Transverse colon (tissue), 4 donors: ENCODE measurements around the gene EIF6. TPM values are rescaled to one million over a fixed set of nuclear protein-coding genes. Genes with fewer than 3 reads are reported as not detected.
A peak's percentile ranks its signal among the peaks of the same experiment; 100 is the strongest.

Source experiments
- DNase-seq: peaks from one replicate; pipeline ENCODE4 v3.0.0-alpha.2; 2019
- H3K27ac ChIP-seq, 4 donors: fragments of 200-600 bp; sonication (generic); 2 replicates each; pipeline ENCODE4 v1.5.1; 2016 to 2018; ENCODE audit warnings: inconsistent platforms in 4 of 4
- H3K27me3 ChIP-seq: fragments of 200-600 bp; sonication (generic); 2 replicates; pipeline ENCODE4 v1.5.1; 2017; ENCODE audit warnings: inconsistent platforms
- H3K36me3 ChIP-seq, 4 donors: fragments of 200-600 bp; sonication (generic); 2 replicates each; pipeline ENCODE4 v1.5.1; 2017 to 2019; ENCODE audit warnings: inconsistent platforms in 4 of 4
- H3K4me1 ChIP-seq, 4 donors: fragments of 200-600 bp; sonication (generic); 2 replicates each; pipeline ENCODE4 v1.5.1; 2017 to 2020; ENCODE audit warnings: inconsistent platforms in 4 of 4
- H3K4me3 ChIP-seq, 4 donors: fragments of 200-600 bp; sonication (generic); 1 replicate in 1 of 4; 2 replicates in 3 of 4; pipeline versions ENCODE4 v1.5.1 to v1.6.1; 2017 to 2019; ENCODE audit warnings: inconsistent platforms in 4 of 4
- H3K9me3 ChIP-seq, 2 donors: fragments of 200-600 bp; sonication (generic); 2 replicates each; pipeline ENCODE4 v1.5.1; 2017 to 2019; ENCODE audit warnings: inconsistent platforms in 2 of 2
- CTCF ChIP-seq, 5 experiments: fragments of 200-600 bp in 3 of 5; fragments of 450-650 bp in 2 of 5; sonication (generic) in 3 of 5; IDR thresholded peaks; 1 replicate in 2 of 5; 2 replicates in 3 of 5; pipeline ENCODE4 v1.5.1; 2016 to 2017; ENCODE audit warnings: antibody characterized with exemption in 5 of 5, inconsistent platforms in 3 of 5, mild to moderate bottlenecking in 2 of 5, moderate library complexity in 1 of 5
- EP300 ChIP-seq: sonication (generic); formaldehyde crosslinking; IDR thresholded peaks from one replicate; pipeline ENCODE4 v1.6.1; 2017; ENCODE audit warnings: antibody characterized with exemption, low read depth
- POLR2A ChIP-seq: fragments of 450-650 bp; IDR thresholded peaks from one replicate; pipeline ENCODE4 v1.6.1; 2016; ENCODE audit warnings: antibody characterized with exemption, mild to moderate bottlenecking, moderate library complexity
- POLR2AphosphoS5 ChIP-seq, 3 donors: sonication (generic); formaldehyde crosslinking; IDR thresholded peaks; one replicate each; pipeline ENCODE4 v1.6.1; 2016; ENCODE audit warnings: antibody characterized with exemption in 3 of 3
- WGBS, 2 donors: methylation state at CpG; one replicate each; pipeline ENCODE4 v1.1.5; 2018; ENCODE audit warnings: low coverage in 1 of 2; 5-methylcytosine and 5-hydroxymethylcytosine counted together
- in situ Hi-C, 4 donors: fragments of 200-750 bp; cut with MboI; loops; one replicate each; pipeline versions ENCODE4 v1.15.0 to v1.15.1; 2017; ENCODE audit warnings: low sequenced_read_pairs in 3 of 4, low pct_ligation_motif_present in 1 of 4, low pct_unique_long_range_greater_than_20kb in 1 of 4
- intact Hi-C: fragments of 100-400 bp; cut with DNase I; formaldehyde crosslinking; loops from one replicate; pipeline ENCODE4 v1.15.1; 2023; ENCODE audit warnings: low total_unique reads
- total RNA-seq, 4 donors: library from RNA; depleted of rRNA; stranded (reverse); fragments of >200 nt; gene quantifications; one replicate each; pipeline ENCODE4 v1.1.0, GENCODE V29; 2016

Gene EIF6
- total RNA-seq: 100 to 1,000 TPM in 2 of 4 donors, 10 to 100 TPM in 2; 54.9 to 168 (median 100) TPM

- intact Hi-C loops: no loop called here
- in situ Hi-C loops: no loop called here
- Histone ChIP-seq H3K4me3 (peak within 1 kb of the TSS; percentile 74 to 95 (median 85)), H3K27me3 (no peaks in the 10 kb centered on the region), H3K9me3 (no peaks in the 10 kb centered on the region), H3K4me1 (peaks cover 10 to 32% (median 21%) of the 10 kb centered on the region in 4 donors), H3K27ac (peak within 1 kb of the TSS; percentile 87 to 90 (median 89)), H3K36me3 (peaks cover 0 to 11% (median 0%) of the 10 kb centered on the region in 4 donors)
- peak; percentile 89 for DNase-seq
- TF ChIP-seq EP300 (no peak), POLR2AphosphoS5 (IDR thresholded peaks at IDR 0.05) (peak; percentile 31 to 84 (median 74)), POLR2A (peak; percentile 73), CTCF (IDR thresholded peaks at IDR 0.05) (no peak)
- WGBS, 2 donors: 0% methylated on average over 3 to 59 of the region's 61 CpGs
Measured at GRCh38 chr20:35284267-35284991, at the start of gene EIF6. EIF6 (minus strand) TSS chr20:35284772; CDS start chr20:35284487, 285 bp downstream.

- 25 to 39% methylated on average over 4 of the region's 4 CpGs for WGBS, 2 donors
- no peak for DNase-seq
- intact Hi-C loops: no loop called here
- Histone ChIP-seq H3K27ac (peak overlapping the region; percentile 17 to 70 (median 39)), H3K4me3 (no peak overlapping the region), H3K36me3 (no peaks in the 10 kb centered on the region), H3K9me3 (no peaks in the 10 kb centered on the region), H3K27me3 (no peaks in the 10 kb centered on the region), H3K4me1 (peaks cover 0 to 27% (median 11%) of the 10 kb centered on the region in 4 donors)
- peak in 2 of 3 donors; percentile 25 to 34 for TF ChIP-seq POLR2AphosphoS5 (IDR thresholded peaks at IDR 0.05)
- TF ChIP-seq POLR2A: no peak
- no peak for TF ChIP-seq EP300
- no peak for TF ChIP-seq CTCF (IDR thresholded peaks at IDR 0.05)
- in situ Hi-C loops: no loop called here
Measured at GRCh38 chr20:35333606-35334005, 49.0 kb upstream of the EIF6 start.

GRCh38 chr20:35332540-35333200 is 48.1 kb upstream of the EIF6 start:
- intact Hi-C loops (no loop called here), in situ Hi-C loops (no loop called here)
- Histone ChIP-seq H3K9me3 (no peaks in the 10 kb centered on the region), H3K27ac (peak overlapping the region; percentile 17 to 70 (median 39)), H3K4me1 (peaks cover 0 to 31% (median 13%) of the 10 kb centered on the region in 4 donors), H3K36me3 (no peaks in the 10 kb centered on the region), H3K4me3 (no peak overlapping the region), H3K27me3 (no peaks in the 10 kb centered on the region)
- no peak for DNase-seq
- TF ChIP-seq POLR2A: no peak
- no peak for TF ChIP-seq CTCF (IDR thresholded peaks at IDR 0.05)
- TF ChIP-seq EP300: no peak
- TF ChIP-seq POLR2AphosphoS5 (IDR thresholded peaks at IDR 0.05): no peak
- WGBS, 2 donors: 79 to 84% methylated on average over 5 of the region's 5 CpGs

GRCh38 chr20:35329435-35330139 is 45.0 kb upstream of the EIF6 start:
- no peak overlapping the region for H3K27ac ChIP-seq
- no peaks in the 10 kb centered on the region for H3K27me3 ChIP-seq
- no peak overlapping the region for H3K4me3 ChIP-seq
- DNase-seq: peak; percentile 58
- in situ Hi-C loops (no loop called here), intact Hi-C loops (loop anchor here (5.0 kb wide), 1 partner anchor 267 kb away; no protein-coding TSS in a partner anchor)
- WGBS, 2 donors: 81% methylated on average over 4 of the region's 4 CpGs; no CpG with 5 or more reads in 1 of the 2 donors
- H3K36me3 ChIP-seq: no peaks in the 10 kb centered on the region
- peaks cover 8 to 49% (median 31%) of the 10 kb centered on the region in 4 donors for H3K4me1 ChIP-seq
- no peaks in the 10 kb centered on the region for H3K9me3 ChIP-seq
- TF ChIP-seq POLR2A: no peak
- TF ChIP-seq CTCF (IDR thresholded peaks at IDR 0.05): peak; percentile 17 to 55 (median 47)
